A549 (cell line): ENCODE measurements around the gene RNU6-7. TPM values are rescaled to one million over a fixed set of nuclear protein-coding genes. Genes with fewer than 3 reads are reported as not detected.

Experiments
- ATAC-seq, 2 experiments: fragments of 200-7000 bp in 1 of 2; fragments of >200 bp in 1 of 2; cut with Nextera tagmentation in 1 of 2; cut with Tn5 transposase in 1 of 2; 3 replicates each; pipeline versions ENCODE4 v1.8.0 to v1.9.1; 2018 to 2020; ENCODE audit warnings: mild to moderate bottlenecking in 1 of 2, moderate library complexity in 1 of 2
- CTCF ChIA-PET: fragments of 300-600 bp; sonication (Branson Sonifier 250); formaldehyde crosslinking; extraction: SDS; loops from one replicate; lab custom pipeline; 2021; ENCODE audit warnings: antibody characterized with exemption, inconsistent platforms; lab: Yijun Ruan, JAX
- POLR2A ChIA-PET: fragments of 350-600 bp; formaldehyde crosslinking; extraction: SDS; loops from one replicate; lab custom pipeline; 2021; ENCODE audit warnings: antibody characterized with exemption, inconsistent platforms; lab: Yijun Ruan, JAX
- DNase-seq, 2 experiments: peaks; one replicate each; pipeline versions ENCODE4 v3.0.0 to v3.0.0-alpha.2; 2011 to 2016; ENCODE audit warnings: low read depth in 1 of 2, low spot score in 1 of 2
- FAIRE-seq: peaks from 2 replicates; lab custom pipeline; 2011; peaks lifted over from hg19 to GRCh38; lab: Jason Lieb, UNC
- H3K27ac ChIP-seq, 2 experiments: fragments of >200 bp; sonication (Bioruptor Twin); formaldehyde crosslinking; 3 replicates each; pipeline ENCODE4 v1.5.1; 2016 to 2017
- H3K4me1 ChIP-seq: fragments of >200 bp; sonication (Bioruptor Twin); formaldehyde crosslinking; 3 replicates; pipeline ENCODE4 v1.6.1; 2016
- H3K4me2 ChIP-seq: fragments of >200 bp; sonication (Bioruptor Twin); formaldehyde crosslinking; 3 replicates; pipeline ENCODE4 v1.6.1; 2016
- H3K4me3 ChIP-seq: fragments of >200 bp; sonication (Bioruptor Twin); formaldehyde crosslinking; 3 replicates; pipeline ENCODE4 v1.5.1; 2016
- H3K9me3 ChIP-seq: fragments of >200 bp; sonication (Bioruptor Twin); formaldehyde crosslinking; 3 replicates; pipeline ENCODE4 v1.6.1; 2016
- CBX2 ChIP-seq: fragments of 200-600 bp; sonication (generic); IDR thresholded peaks from 2 replicates; pipeline ENCODE4 v1.6.1; 2016; ENCODE audit warnings: low read depth, mild to moderate bottlenecking, borderline replicate concordance
- CEBPB ChIP-seq, 2 experiments: fragments of >200 bp in 1 of 2; sonication (Bioruptor Twin) in 1 of 2; formaldehyde crosslinking in 1 of 2; IDR thresholded peaks; 2 replicates each; pipeline ENCODE4 v1.6.1; 2012 to 2016
- CTCF ChIP-seq: fragments of >200 bp; sonication (Bioruptor Twin); formaldehyde crosslinking; IDR thresholded peaks from 3 replicates; pipeline ENCODE4 v1.5.1; 2016
- EHF ChIP-seq: fragments of 250-450 bp; sonication (Bioruptor Pico); IDR thresholded peaks from 2 replicates; pipeline ENCODE4 v1.5.0; 2020; ENCODE audit warnings: mild to moderate bottlenecking
- HDAC2 ChIP-seq: fragments of 200-600 bp; sonication (generic); IDR thresholded peaks from 2 replicates; pipeline ENCODE4 v1.6.1; 2016
- HEYL ChIP-seq: fragments of 250-450 bp; sonication (Bioruptor Pico); IDR thresholded peaks from 2 replicates; pipeline ENCODE4 v1.8.0; 2021; ENCODE audit warnings: mild to moderate bottlenecking, moderate library complexity
- HOXB13 ChIP-seq: fragments of 250-450 bp; sonication (Bioruptor Pico); IDR thresholded peaks from 2 replicates; pipeline ENCODE4 v1.5.0; 2020; ENCODE audit warnings: low read depth, mild to moderate bottlenecking, moderate library complexity
- MAFK ChIP-seq: fragments of 450-650 bp; IDR thresholded peaks from 2 replicates; pipeline ENCODE4 v1.6.1; 2014; ENCODE audit not compliant: partially characterized antibody
- PBX3 ChIP-seq: IDR thresholded peaks from 2 replicates; pipeline ENCODE4 v1.6.1; 2012
- POLR2A ChIP-seq: IDR thresholded peaks from 2 replicates; pipeline ENCODE4 v1.6.1; 2012; ENCODE audit warnings: mild to moderate bottlenecking, low read length
- RARB ChIP-seq: fragments of 250-450 bp; sonication (Bioruptor Pico); IDR thresholded peaks from 2 replicates; pipeline ENCODE4 v1.8.0; 2021; ENCODE audit warnings: mild to moderate bottlenecking, moderate library complexity
- TP53 ChIP-seq: fragments of 250-450 bp; sonication (Bioruptor Pico); IDR thresholded peaks from 2 replicates; pipeline ENCODE4 v1.5.0; 2021; ENCODE audit warnings: mild to moderate bottlenecking, moderate library complexity
- ZNF302 ChIP-seq: fragments of 250-450 bp; sonication (Bioruptor Pico); IDR thresholded peaks from 2 replicates; pipeline ENCODE4 v1.9.0; 2021; ENCODE audit warnings: inconsistent platforms, mild to moderate bottlenecking, moderate library complexity
- WGBS: methylation state at CpG from one replicate; pipeline ENCODE4 v1.1.6; 2017; ENCODE audit errors: missing lambda C conversion rate; 5-methylcytosine and 5-hydroxymethylcytosine counted together
- polyA plus RNA-seq, 4 experiments: library from polyadenylated mRNA; depleted of rRNA in 3 of 4; stranded (reverse); fragments of >200 nt; fragmentation: RNase III in 1 of 4; extraction: RNeasy Plus Mini Kit Qiagen cat#74134 plus additional on column Dnase treatment in 1 of 4; gene quantifications; 2 replicates in 3 of 4; 3 replicates in 1 of 4; pipeline ENCODE4 v1.2.3, GENCODE V29; 2011 to 2017
- TF ChIP-seq, protein P1 (sequence below): fragments of 200-600 bp; sonication (generic); IDR thresholded peaks from 2 replicates; pipeline ENCODE4 v1.6.1; 2016; ENCODE audit warnings: antibody characterized with exemption, mild to moderate bottlenecking, moderate library complexity
- TF ChIP-seq, protein P2 (sequence below): fragments of 450-650 bp; IDR thresholded peaks from 2 replicates; pipeline ENCODE4 v1.6.1; 2014; ENCODE audit warnings: antibody characterized with exemption
- TF ChIP-seq, protein P3 (sequence below): fragments of >200 bp; sonication (Bioruptor Twin); formaldehyde crosslinking; IDR thresholded peaks from 3 replicates; pipeline ENCODE4 v1.6.1; 2016

RNU6-7 gene
- polyA plus RNA-seq, 2 of the 4 experiments (the other 2 are of a cell fraction), result not detected

DNA sequence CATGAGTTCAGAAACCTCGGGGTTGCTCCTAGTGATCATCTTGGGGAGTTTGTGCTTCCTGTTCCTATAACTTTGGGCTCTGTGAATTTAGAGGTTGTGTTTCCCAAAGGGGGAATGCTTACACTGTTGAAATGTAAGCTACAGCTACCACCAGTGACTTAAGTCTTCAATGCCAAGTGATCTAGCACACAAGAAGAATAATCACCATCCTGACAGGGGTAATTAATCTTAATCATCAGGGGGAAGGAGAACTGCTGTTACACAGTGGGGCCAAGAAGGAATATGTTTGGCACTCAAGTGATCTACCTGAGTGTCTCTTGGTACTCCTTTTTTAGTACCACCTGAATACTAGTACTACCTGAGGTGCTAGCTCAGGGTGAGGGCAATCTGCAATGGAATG lies 34.9 kb upstream of the RNU6-7 start:
- CTCF ChIA-PET, result no interaction called here
- no peak for FAIRE-seq

DNA sequence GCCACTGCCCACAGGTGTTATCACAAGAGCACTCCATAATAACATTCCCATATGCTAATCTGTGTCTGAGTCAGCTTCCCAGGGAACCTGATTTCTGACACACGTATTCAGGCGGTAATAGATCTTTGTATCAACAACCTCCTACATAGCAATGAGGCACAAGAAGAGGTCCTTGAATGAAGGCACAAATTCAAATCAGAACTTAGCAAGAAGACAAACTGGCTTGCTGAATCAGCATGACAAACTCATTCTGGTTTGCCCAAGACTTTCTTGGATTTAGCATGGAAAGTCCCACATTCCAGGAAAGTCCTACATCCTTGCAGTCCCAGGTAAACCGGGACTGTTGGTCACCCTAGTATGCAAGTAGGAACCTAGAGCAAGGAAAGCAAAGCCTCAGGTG lies 33.9 kb upstream of the RNU6-7 start:
- TF ChIP-seq MAFK (peak; percentile 59), POLR2A (no peak)
- ATAC-seq (no peak), FAIRE-seq (no peak), DNase-seq (no peak)
- Histone ChIP-seq H3K9me3 (no peaks in the 10 kb centered on the region), H3K4me3 (no peak overlapping the region), H3K4me2 (no peak overlapping the region), H3K4me1 (no peaks in the 10 kb centered on the region), H3K27ac (no peak overlapping the region)
- 64% methylated on average over 3 of the region's 3 CpGs for WGBS
- ChIA-PET POLR2A (no interaction called here), CTCF (no interaction called here)

More for the DNA sequence above, 34.9 kb upstream of the RNU6-7 start:
- no peak overlapping the region for H3K27ac ChIP-seq
- 100% methylated on average over 1 of the region's 1 CpG for WGBS
- POLR2A ChIA-PET, result no interaction called here
- no peaks in the 10 kb centered on the region for H3K9me3 ChIP-seq
- H3K4me2 ChIP-seq, result no peak overlapping the region
- no peak for DNase-seq
- no peak for ATAC-seq
- no peak overlapping the region for H3K4me3 ChIP-seq
- TF ChIP-seq PBX3 (no peak), EHF (CRISPR knock-in tag) (no peak), ZNF302 (CRISPR knock-in tag) (no peak), POLR2A (no peak), CTCF (no peak), RARB (CRISPR knock-in tag) (no peak), CBX2 (no peak), CEBPB (IDR thresholded peaks at IDR 0.05) (no peak)
- TF ChIP-seq, protein P1, sequence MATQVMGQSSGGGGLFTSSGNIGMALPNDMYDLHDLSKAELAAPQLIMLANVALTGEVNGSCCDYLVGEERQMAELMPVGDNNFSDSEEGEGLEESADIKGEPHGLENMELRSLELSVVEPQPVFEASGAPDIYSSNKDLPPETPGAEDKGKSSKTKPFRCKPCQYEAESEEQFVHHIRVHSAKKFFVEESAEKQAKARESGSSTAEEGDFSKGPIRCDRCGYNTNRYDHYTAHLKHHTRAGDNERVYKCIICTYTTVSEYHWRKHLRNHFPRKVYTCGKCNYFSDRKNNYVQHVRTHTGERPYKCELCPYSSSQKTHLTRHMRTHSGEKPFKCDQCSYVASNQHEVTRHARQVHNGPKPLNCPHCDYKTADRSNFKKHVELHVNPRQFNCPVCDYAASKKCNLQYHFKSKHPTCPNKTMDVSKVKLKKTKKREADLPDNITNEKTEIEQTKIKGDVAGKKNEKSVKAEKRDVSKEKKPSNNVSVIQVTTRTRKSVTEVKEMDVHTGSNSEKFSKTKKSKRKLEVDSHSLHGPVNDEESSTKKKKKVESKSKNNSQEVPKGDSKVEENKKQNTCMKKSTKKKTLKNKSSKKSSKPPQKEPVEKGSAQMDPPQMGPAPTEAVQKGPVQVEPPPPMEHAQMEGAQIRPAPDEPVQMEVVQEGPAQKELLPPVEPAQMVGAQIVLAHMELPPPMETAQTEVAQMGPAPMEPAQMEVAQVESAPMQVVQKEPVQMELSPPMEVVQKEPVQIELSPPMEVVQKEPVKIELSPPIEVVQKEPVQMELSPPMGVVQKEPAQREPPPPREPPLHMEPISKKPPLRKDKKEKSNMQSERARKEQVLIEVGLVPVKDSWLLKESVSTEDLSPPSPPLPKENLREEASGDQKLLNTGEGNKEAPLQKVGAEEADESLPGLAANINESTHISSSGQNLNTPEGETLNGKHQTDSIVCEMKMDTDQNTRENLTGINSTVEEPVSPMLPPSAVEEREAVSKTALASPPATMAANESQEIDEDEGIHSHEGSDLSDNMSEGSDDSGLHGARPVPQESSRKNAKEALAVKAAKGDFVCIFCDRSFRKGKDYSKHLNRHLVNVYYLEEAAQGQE, result no peak
- H3K4me1 ChIP-seq, result no peaks in the 10 kb centered on the region

DNA sequence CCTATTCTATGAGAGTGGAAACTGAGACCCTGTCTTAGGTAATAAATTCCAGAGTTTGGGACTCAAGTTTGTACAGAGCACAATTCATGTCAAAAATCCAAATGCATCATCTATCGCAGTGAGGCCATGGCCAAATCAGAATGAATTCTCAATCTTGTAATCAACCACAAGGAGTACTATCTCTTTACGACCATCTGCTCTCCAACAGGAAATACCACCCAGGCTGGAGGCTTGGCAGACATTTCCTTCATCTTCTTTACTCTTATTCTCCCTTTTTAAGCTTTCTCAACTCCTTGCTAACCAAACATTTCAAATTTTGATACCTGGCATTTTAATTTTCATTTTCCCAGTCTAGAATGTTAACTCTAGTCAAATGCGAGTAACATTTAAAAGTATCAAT lies 32.7 kb upstream of the RNU6-7 start:
- Histone ChIP-seq H3K9me3 (no peaks in the 10 kb centered on the region), H3K4me1 (no peaks in the 10 kb centered on the region), H3K27ac (no peak overlapping the region), H3K4me3 (no peak overlapping the region)
- POLR2A ChIA-PET, result no interaction called here
- DNase-seq, result no peak
- 91% methylated on average over 3 of the region's 3 CpGs for WGBS
- ATAC-seq, result no peak
- no peak for FAIRE-seq
- no peak for TF ChIP-seq TP53 (CRISPR knock-in tag)
- no peak for TF ChIP-seq HDAC2
- TF ChIP-seq, protein P2, sequence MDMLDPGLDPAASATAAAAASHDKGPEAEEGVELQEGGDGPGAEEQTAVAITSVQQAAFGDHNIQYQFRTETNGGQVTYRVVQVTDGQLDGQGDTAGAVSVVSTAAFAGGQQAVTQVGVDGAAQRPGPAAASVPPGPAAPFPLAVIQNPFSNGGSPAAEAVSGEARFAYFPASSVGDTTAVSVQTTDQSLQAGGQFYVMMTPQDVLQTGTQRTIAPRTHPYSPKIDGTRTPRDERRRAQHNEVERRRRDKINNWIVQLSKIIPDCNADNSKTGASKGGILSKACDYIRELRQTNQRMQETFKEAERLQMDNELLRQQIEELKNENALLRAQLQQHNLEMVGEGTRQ, result no peak
- TF ChIP-seq, protein P3, sequence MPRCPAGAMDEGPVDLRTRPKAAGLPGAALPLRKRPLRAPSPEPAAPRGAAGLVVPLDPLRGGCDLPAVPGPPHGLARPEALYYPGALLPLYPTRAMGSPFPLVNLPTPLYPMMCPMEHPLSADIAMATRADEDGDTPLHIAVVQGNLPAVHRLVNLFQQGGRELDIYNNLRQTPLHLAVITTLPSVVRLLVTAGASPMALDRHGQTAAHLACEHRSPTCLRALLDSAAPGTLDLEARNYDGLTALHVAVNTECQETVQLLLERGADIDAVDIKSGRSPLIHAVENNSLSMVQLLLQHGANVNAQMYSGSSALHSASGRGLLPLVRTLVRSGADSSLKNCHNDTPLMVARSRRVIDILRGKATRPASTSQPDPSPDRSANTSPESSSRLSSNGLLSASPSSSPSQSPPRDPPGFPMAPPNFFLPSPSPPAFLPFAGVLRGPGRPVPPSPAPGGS, result no peak
- no peak for TF ChIP-seq HOXB13 (CRISPR knock-in tag)
- no peak for TF ChIP-seq HEYL (CRISPR knock-in tag)
- TF ChIP-seq, all 56 proteins: peak for 0
- CTCF ChIA-PET, result no interaction called here
- no peak overlapping the region for H3K4me2 ChIP-seq
